HEK293 (cell line): Measurements from ENCODE around the gene ABTB2.

ENCODE experiments used
- CTCF ChIA-PET: fragments of 350-600 bp; formaldehyde crosslinking; extraction: SDS; loops from one replicate; lab custom pipeline; 2021; ENCODE audit warnings: antibody characterized with exemption; lab: Yijun Ruan, JAX
- POLR2A ChIA-PET: fragments of 300-600 bp; formaldehyde crosslinking; extraction: SDS; loops from one replicate; lab custom pipeline; 2020; ENCODE audit warnings: antibody characterized with exemption, inconsistent platforms; lab: Yijun Ruan, JAX
- H3K27ac ChIP-seq: fragments of 200-500 bp; sonication (Bioruptor generic); 2 replicates; pipeline ENCODE4 v1.5.1; 2014; ENCODE audit warnings: low read depth, low read length, control low read depth, inconsistent platforms; ENCODE audit errors: extremely low read depth
- H3K36me3 ChIP-seq, 2 experiments: fragments of 200-500 bp in 1 of 2; sonication (Bioruptor generic) in 1 of 2; 1 replicate in 1 of 2; 2 replicates in 1 of 2; pipeline ENCODE4 v1.5.1; 2014 to 2017; ENCODE audit warnings: inconsistent platforms in 2 of 2, low read length in 2 of 2; ENCODE audit not compliant: control insufficient read depth in 2 of 2, insufficient read depth in 1 of 2
- H3K4me1 ChIP-seq: fragments of 200-500 bp; sonication (Bioruptor generic); 2 replicates; pipeline ENCODE4 v1.5.1; 2014; ENCODE audit warnings: mild to moderate bottlenecking, low read length, inconsistent platforms; ENCODE audit not compliant: control insufficient read depth, insufficient read depth
- H3K4me3 ChIP-seq: 2 replicates; pipeline ENCODE4 v1.5.1; 2011; ENCODE audit warnings: low read depth, mild to moderate bottlenecking, control low read depth, low read length, moderate library complexity
- H3K9me3 ChIP-seq: fragments of 200-500 bp; sonication (Bioruptor generic); 2 replicates; pipeline ENCODE4 v1.5.1; 2014; ENCODE audit warnings: low read depth, low read length, inconsistent platforms; ENCODE audit not compliant: control insufficient read depth, insufficient read depth
- AEBP2 ChIP-seq: fragments of 450-650 bp; formaldehyde crosslinking; IDR thresholded peaks from 2 replicates; pipeline ENCODE4 v1.5.1; 2016; ENCODE audit warnings: missing biosample characterization, missing genetic modification characterization, borderline replicate concordance
- GLIS1 ChIP-seq: fragments of 450-650 bp; formaldehyde crosslinking; IDR thresholded peaks from 2 replicates; pipeline ENCODE4 v1.5.1; 2016; ENCODE audit warnings: missing biosample characterization, missing genetic modification characterization
- KLF10 ChIP-seq: fragments of 450-650 bp; IDR thresholded peaks from 2 replicates; pipeline ENCODE4 v1.5.1; 2018; ENCODE audit warnings: missing biosample characterization, mild to moderate bottlenecking, missing genetic modification characterization
- OVOL3 ChIP-seq: fragments of 450-650 bp; formaldehyde crosslinking; IDR thresholded peaks from 2 replicates; pipeline ENCODE4 v1.5.1; 2016; ENCODE audit warnings: missing biosample characterization, missing genetic modification characterization
- SCRT1 ChIP-seq: fragments of 450-650 bp; formaldehyde crosslinking; IDR thresholded peaks from 2 replicates; pipeline ENCODE4 v1.5.1; 2016; ENCODE audit warnings: missing biosample characterization, missing genetic modification characterization, borderline replicate concordance
- SETDB1 ChIP-seq: IDR thresholded peaks from one replicate; pipeline ENCODE4 v1.6.1; 2017; ENCODE audit warnings: mild to moderate bottlenecking, low read length, moderate library complexity, mixed read lengths; ENCODE audit not compliant: insufficient read length
- TCF7L2 ChIP-seq: IDR thresholded peaks from 2 replicates; pipeline ENCODE4 v1.6.1; 2011; ENCODE audit warnings: low read depth, mild to moderate bottlenecking, inconsistent platforms, low read length, moderate library complexity, borderline replicate concordance
- YY1 ChIP-seq: fragments of 450-650 bp; formaldehyde crosslinking; IDR thresholded peaks from 2 replicates; pipeline ENCODE4 v1.5.1; 2018; ENCODE audit warnings: missing biosample characterization, missing genetic modification characterization
- YY2 ChIP-seq: fragments of 450-650 bp; formaldehyde crosslinking; IDR thresholded peaks from 2 replicates; pipeline ENCODE4 v1.5.1; 2016; ENCODE audit warnings: missing biosample characterization, missing genetic modification characterization
- ZBTB49 ChIP-seq: fragments of 450-650 bp; formaldehyde crosslinking; IDR thresholded peaks from 2 replicates; pipeline ENCODE4 v1.5.1; 2016; ENCODE audit warnings: missing biosample characterization, missing genetic modification characterization, low read depth
- ZBTB6 ChIP-seq: fragments of 450-650 bp; formaldehyde crosslinking; IDR thresholded peaks from 2 replicates; pipeline ENCODE4 v1.5.1; 2017; ENCODE audit warnings: missing biosample characterization, missing genetic modification characterization
- ZEB2 ChIP-seq: fragments of 450-650 bp; formaldehyde crosslinking; IDR thresholded peaks from 2 replicates; pipeline ENCODE4 v1.5.1; 2016; ENCODE audit warnings: missing biosample characterization, missing genetic modification characterization
- ZNF10 ChIP-seq: fragments of 450-650 bp; formaldehyde crosslinking; IDR thresholded peaks from 2 replicates; pipeline ENCODE4 v1.5.1; 2017; ENCODE audit warnings: missing biosample characterization, missing genetic modification characterization
- ZNF202 ChIP-seq: fragments of 450-650 bp; formaldehyde crosslinking; IDR thresholded peaks from 2 replicates; pipeline ENCODE4 v1.5.1; 2016; ENCODE audit warnings: missing biosample characterization, missing genetic modification characterization, borderline replicate concordance
- ZNF211 ChIP-seq: fragments of 450-650 bp; formaldehyde crosslinking; IDR thresholded peaks from 2 replicates; pipeline ENCODE4 v1.5.1; 2016; ENCODE audit warnings: low read depth, missing biosample characterization, missing genetic modification characterization
- ZNF214 ChIP-seq: fragments of 450-650 bp; formaldehyde crosslinking; IDR thresholded peaks from 2 replicates; pipeline ENCODE4 v1.5.1; 2017; ENCODE audit warnings: missing biosample characterization, mild to moderate bottlenecking, missing genetic modification characterization, borderline replicate concordance
- ZNF274 ChIP-seq, 2 experiments: fragments of 200-500 bp in 1 of 2; fragments of 450-650 bp in 1 of 2; sonication (Bioruptor generic) in 1 of 2; formaldehyde crosslinking in 1 of 2; IDR thresholded peaks; 2 replicates each; pipeline versions ENCODE4 v1.5.1 to v1.6.1; 2014 to 2016; ENCODE audit warnings: borderline replicate concordance in 1 of 2, inconsistent platforms in 1 of 2, low read length in 1 of 2, missing biosample characterization in 1 of 2, missing genetic modification characterization in 1 of 2
- ZNF423 ChIP-seq: fragments of 450-650 bp; formaldehyde crosslinking; IDR thresholded peaks from 2 replicates; pipeline ENCODE4 v1.5.1; 2016; ENCODE audit warnings: missing biosample characterization, missing genetic modification characterization
- ZNF473 ChIP-seq: fragments of 450-650 bp; formaldehyde crosslinking; IDR thresholded peaks from 2 replicates; pipeline ENCODE4 v1.5.1; 2017; ENCODE audit warnings: missing biosample characterization, missing genetic modification characterization
- ZNF548 ChIP-seq: fragments of 450-650 bp; formaldehyde crosslinking; IDR thresholded peaks from 2 replicates; pipeline ENCODE4 v1.5.1; 2016; ENCODE audit warnings: missing biosample characterization, missing genetic modification characterization
- ZNF555 ChIP-seq: fragments of 450-650 bp; formaldehyde crosslinking; conservative IDR thresholded peaks from 2 replicates; pipeline ENCODE4 v1.5.1; 2017; ENCODE audit warnings: missing biosample characterization, mild to moderate bottlenecking, missing genetic modification characterization, inconsistent platforms
- ZNF558 ChIP-seq: fragments of 450-650 bp; formaldehyde crosslinking; IDR thresholded peaks from 2 replicates; pipeline ENCODE4 v1.5.1; 2016; ENCODE audit warnings: missing biosample characterization, missing genetic modification characterization
- ZNF623 ChIP-seq: fragments of 450-650 bp; formaldehyde crosslinking; IDR thresholded peaks from 2 replicates; pipeline ENCODE4 v1.5.1; 2016; ENCODE audit warnings: missing biosample characterization, missing genetic modification characterization
- ZSCAN23 ChIP-seq: fragments of 450-650 bp; formaldehyde crosslinking; IDR thresholded peaks from 2 replicates; pipeline ENCODE4 v1.5.1; 2016; ENCODE audit warnings: missing biosample characterization, missing genetic modification characterization
- ZSCAN30 ChIP-seq: fragments of 450-650 bp; IDR thresholded peaks from 2 replicates; pipeline ENCODE4 v1.5.1; 2018; ENCODE audit warnings: missing biosample characterization, mild to moderate bottlenecking, missing genetic modification characterization, moderate library complexity
- TF ChIP-seq, protein P1 (sequence below): fragments of 450-650 bp; formaldehyde crosslinking; IDR thresholded peaks from 2 replicates; pipeline ENCODE4 v1.5.1; 2016; ENCODE audit warnings: missing biosample characterization, missing genetic modification characterization
- TF ChIP-seq, protein P2 (sequence below): fragments of 450-650 bp; formaldehyde crosslinking; IDR thresholded peaks from 2 replicates; pipeline ENCODE4 v1.5.1; 2016; ENCODE audit warnings: missing biosample characterization, missing genetic modification characterization, low read depth

Gene ABTB2

DNA sequence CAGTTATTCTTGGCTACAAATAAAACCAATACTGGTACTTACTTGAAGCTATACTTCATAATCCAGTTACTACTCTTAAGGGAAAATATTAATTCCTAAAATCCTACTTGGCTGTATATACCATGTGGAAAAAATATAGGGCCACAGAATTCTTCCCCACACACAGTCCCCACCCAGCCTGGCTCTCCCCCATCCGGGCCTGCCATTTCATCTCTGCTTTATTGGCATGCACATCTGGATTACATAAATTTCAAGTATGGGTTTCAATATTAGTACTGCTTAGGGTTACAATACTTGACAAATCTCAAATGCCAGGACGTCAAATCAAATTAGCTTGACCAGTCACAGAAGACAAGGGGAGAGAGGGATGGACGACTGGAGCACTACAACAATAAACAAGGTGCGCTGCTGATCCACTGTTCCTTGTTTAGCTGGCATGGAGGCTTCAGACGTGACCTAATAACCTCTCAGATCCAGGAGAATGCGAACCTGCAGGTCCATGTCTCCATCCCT lies 81.4 kb downstream of the ABTB2 start:
- ChIA-PET POLR2A (no interaction called here), CTCF (no interaction called here)
- no peaks in the 10 kb centered on the region for H3K4me1 ChIP-seq
- no peaks in the 10 kb centered on the region for H3K36me3 ChIP-seq
- no peak overlapping the region for H3K27ac ChIP-seq
- no peak overlapping the region for H3K4me3 ChIP-seq
- H3K9me3 ChIP-seq, result no peaks in the 10 kb centered on the region
- TF ChIP-seq TCF7L2 (no peak), ZNF202 (tag by site-specific recombination) (no peak), ZBTB6 (tag by site-specific recombination) (no peak), ZEB2 (tag by site-specific recombination) (no peak), YY1 (tag by site-specific recombination) (no peak), ZNF558 (tag by site-specific recombination) (no peak), ZSCAN23 (no peak), OVOL3 (tag by site-specific recombination) (no peak), ZNF211 (no peak), SETDB1 (no peak), SCRT1 (tag by site-specific recombination) (no peak), ZNF214 (tag by site-specific recombination) (no peak), ZNF555 (tag by site-specific recombination) (no peak)

GRCh38 chr11:34275486-34275885 lies 82.3 kb downstream of the ABTB2 start:
- H3K4me3 ChIP-seq, result no peak overlapping the region
- ChIA-PET CTCF (interaction anchor here (0.7 to 1.0 kb wide), 2 partner anchors 12 to 101 kb away, joined by 3 read pairs; no protein-coding TSS in a partner anchor), POLR2A (interaction anchor here (1.9 kb wide), 1 partner anchor 82 kb away, joined by 6 read pairs; the partner anchor contains the start of gene ABTB2)
- no peak overlapping the region for H3K27ac ChIP-seq
- no peaks in the 10 kb centered on the region for H3K9me3 ChIP-seq
- H3K4me1 ChIP-seq, result no peaks in the 10 kb centered on the region
- H3K36me3 ChIP-seq, result no peaks in the 10 kb centered on the region
- TF ChIP-seq ZNF623 (tag by site-specific recombination) (no peak), KLF10 (no peak), GLIS1 (tag by site-specific recombination) (no peak), ZSCAN30 (no peak), ZBTB49 (tag by site-specific recombination) (no peak), SETDB1 (no peak), YY2 (tag by site-specific recombination) (no peak), ZNF548 (tag by site-specific recombination) (no peak), ZNF10 (tag by site-specific recombination) (no peak), ZNF423 (tag by site-specific recombination) (no peak), ZNF274 (IDR thresholded peaks at IDR 0.05; ENCODE audit: low read length) (no peak), ZNF274 (tag by site-specific recombination; IDR thresholded peaks at IDR 0.05; ENCODE audit: borderline replicate concordance) (no peak), ZNF473 (tag by site-specific recombination) (no peak), AEBP2 (no peak)
- TF ChIP-seq, protein P1, sequence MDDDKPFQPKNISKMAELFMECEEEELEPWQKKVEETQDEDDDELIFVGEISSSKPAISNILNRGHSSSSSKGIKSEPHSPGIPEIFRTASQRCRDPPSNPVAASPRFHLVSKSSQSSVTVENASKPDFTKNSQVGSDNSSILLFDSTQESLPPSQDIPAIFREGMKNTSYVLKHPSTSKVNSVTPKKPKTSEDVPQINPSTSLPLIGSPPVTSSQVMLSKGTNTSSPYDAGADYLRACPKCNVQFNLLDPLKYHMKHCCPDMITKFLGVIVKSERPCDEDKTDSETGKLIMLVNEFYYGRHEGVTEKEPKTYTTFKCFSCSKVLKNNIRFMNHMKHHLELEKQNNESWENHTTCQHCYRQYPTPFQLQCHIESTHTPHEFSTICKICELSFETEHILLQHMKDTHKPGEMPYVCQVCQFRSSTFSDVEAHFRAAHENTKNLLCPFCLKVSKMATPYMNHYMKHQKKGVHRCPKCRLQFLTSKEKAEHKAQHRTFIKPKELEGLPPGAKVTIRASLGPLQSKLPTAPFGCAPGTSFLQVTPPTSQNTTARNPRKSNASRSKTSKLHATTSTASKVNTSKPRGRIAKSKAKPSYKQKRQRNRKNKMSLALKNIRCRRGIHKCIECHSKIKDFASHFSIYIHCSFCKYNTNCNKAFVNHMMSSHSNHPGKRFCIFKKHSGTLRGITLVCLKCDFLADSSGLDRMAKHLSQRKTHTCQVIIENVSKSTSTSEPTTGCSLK (tag by site-specific recombination), result no peak
- TF ChIP-seq, protein P2, sequence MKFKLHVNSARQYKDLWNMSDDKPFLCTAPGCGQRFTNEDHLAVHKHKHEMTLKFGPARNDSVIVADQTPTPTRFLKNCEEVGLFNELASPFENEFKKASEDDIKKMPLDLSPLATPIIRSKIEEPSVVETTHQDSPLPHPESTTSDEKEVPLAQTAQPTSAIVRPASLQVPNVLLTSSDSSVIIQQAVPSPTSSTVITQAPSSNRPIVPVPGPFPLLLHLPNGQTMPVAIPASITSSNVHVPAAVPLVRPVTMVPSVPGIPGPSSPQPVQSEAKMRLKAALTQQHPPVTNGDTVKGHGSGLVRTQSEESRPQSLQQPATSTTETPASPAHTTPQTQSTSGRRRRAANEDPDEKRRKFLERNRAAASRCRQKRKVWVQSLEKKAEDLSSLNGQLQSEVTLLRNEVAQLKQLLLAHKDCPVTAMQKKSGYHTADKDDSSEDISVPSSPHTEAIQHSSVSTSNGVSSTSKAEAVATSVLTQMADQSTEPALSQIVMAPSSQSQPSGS, result no peak
